GM18868 (cell line): ENCODE measurements around the gene RUFY4.

Experiments used
- ATAC-seq: cut with Tn5 transposase; IDR thresholded peaks from one replicate; pipeline ENCODE4 v1.9.1; 2021; ENCODE audit warnings: mild to moderate bottlenecking, moderate library complexity; ENCODE audit not compliant: unreplicated experiment

The RUFY4 gene, protein sequence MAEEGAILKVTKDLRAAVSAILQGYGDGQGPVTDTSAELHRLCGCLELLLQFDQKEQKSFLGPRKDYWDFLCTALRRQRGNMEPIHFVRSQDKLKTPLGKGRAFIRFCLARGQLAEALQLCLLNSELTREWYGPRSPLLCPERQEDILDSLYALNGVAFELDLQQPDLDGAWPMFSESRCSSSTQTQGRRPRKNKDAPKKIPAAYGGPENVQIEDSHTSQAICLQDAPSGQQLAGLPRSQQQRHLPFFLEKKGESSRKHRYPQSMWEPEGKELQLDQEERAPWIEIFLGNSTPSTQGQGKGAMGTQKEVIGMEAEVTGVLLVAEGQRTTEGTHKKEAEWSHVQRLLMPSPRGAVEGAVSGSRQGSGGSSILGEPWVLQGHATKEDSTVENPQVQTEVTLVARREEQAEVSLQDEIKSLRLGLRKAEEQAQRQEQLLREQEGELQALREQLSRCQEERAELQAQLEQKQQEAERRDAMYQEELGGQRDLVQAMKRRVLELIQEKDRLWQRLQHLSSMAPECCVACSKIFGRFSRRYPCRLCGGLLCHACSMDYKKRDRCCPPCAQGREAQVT

DNA sequence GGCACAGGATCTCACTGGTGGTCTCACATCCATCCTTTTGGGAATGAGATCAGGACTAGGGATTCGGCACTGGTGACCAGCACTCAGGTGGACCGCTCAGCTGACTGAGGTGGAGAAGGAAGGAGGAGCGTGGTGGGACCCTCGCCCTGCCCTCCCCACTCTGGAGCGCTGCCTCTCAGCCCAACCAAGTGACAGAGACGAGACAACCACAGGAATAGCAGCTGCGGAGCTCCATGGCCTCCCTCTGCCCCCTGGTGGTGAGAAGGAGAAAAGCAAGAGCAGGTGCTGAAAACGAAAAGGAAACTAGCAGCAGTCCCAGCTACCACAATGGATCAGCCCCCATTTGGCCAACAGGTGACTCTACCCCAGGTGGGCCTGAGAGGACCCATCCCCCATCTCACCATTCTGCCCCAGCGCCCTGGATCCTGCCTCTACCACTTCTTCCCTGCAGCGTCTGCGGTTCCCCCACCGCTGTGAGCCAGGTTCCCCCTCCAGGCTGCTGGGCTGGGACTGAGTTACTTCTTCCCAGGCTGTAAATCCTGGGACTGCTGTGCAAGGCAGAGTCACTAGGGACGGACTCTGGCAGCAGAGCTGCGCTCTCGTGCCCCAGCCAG lies at the start of gene RUFY4:
RUFY4 (plus strand) TSS at position 533 of the 614 bp plus-strand sequence. CDS start 1,353 bp downstream, outside the sequence.
- peak; percentile 85 for ATAC-seq

DNA sequence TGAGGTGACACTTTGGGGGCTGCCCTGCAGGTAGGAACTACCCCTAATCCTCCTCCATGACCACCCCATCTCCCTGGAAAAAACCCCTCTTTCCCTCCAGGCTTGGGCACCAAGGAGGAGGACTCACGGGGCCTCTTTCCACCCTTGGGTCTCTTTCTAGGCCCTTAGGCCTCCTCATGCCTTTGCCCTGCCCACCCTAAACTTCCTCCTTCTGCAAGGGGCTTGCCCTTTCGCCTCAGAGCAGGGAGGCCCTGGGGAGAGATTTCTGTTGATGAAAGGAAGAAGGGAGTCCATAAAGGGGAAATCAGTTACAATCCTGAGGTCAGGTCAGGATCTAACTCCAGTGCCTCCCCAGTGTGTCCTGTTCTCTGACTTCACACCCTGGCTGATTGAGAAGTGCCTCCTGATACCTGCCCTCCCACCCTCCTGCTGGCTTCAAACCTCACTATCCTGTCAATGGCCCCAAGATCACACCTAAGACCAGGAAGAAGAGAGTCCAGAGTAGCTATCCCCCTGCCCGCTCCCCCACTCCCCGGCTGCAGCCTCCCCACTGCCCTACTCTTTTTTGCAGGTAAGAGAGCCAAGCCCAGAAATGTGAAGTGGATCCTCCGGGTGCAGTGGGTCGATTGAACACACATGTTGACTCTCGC lies 49.5 kb upstream of the RUFY4 start:
- no peak for ATAC-seq

DNA sequence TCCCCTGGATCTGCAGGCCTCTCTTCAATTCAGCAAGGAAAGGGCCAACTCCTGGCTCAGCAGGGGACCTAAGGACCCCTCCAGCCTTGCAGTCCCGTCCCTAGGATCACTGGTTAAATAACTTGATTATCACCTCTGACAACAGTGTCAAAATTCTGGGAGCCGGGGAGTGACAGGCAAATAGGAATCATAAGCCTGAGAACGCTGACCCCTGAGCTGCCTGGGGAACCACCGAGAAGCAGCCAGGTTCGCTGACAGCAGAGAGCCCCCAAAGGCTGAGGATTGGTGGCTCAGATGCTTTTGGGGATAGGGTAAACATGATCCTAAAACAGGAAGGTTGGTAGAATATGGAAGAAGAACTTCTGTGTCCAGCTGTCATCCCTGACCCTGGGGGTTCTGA lies 48.8 kb upstream of the RUFY4 start:
- ATAC-seq, result no peak

DNA sequence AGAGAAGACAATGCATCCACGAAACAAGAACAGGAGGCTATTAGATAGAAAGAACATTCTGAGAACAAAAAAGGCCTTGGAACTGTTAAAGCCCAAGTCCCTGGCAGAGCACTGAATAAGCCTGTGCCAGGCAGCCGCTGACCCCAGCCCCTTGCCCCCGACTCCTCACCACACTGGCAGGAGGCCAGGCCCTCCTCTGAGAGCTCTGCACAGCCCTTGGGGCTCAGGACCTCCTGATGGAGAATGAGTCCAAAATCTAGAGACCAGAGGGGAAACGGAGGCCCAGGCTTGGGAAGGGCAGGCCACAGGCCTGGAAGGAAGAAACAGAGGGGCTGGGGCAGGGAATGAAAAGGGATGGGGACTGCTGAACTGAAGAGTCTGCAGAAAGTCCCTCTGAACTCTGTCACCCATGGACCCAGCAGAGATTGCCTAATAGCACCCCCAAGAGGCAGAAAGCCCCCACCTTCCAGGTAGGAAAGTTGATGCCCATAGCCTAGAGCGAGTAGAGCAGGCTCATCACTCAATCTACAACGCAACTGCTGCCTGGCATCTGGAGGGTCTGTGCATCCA lies 48.0 kb upstream of the RUFY4 start:
- no peak for ATAC-seq

DNA sequence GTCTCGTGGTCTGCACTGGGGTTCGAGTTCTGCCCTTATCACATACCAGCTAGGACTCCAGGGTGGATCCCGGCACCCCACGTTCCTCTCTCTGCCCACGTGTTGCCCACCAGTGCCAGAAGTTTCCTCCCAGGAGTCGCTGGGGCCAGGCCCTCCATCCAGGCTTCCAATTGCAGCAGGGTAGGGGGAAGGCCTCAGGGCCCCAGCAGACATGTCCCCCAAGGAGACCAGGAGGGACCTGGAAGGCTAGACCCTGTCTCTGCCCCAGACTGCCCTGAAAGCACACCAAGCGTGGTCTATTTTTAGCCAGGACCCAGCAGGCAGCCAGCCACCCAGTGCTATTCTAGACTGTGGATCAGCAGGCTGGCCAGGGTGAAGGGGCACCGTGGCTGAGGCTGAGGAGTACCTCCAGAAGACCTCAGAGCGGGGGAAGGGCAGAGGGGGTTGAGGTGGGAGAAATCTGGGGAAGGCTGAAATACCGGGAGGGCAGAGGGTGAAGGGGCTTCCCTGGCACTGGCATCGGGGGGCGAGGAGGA lies 47.4 kb upstream of the RUFY4 start:
- no peak for ATAC-seq

DNA sequence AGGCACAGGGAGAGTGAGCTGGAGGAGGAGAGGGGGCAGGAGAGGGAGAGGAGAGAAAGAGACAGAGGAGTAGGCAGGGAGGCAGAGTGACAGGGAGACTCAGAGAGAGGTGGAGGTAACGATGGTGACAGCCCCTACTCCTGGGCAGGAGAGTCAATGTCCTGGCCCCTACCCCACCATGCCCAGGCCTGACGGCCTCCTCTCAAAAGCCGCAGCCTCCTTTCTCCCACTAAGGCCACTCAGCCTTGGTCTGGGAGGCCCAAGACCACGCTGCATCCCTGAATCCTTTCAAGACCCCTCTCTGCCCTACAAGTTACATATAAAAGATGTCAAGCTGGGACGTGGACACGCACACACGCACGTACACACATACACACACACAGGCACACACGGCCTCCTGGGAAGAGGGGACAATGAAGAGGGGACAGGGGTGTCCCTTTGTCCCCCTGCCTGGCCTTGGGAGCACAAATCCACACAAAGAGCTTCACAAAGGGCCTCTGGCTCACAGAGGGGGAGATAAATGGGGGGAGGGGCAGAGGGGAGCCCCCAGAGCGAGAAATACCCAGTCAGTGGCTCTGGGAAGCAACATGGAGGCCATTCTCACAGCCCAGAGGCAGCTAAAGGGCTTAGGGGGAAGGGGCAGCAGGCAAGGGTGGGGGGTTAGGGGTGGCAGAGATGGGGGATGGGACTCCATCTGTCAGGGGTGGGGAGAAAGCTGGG lies 46.8 kb upstream of the RUFY4 start:
- ATAC-seq, result no peak

DNA sequence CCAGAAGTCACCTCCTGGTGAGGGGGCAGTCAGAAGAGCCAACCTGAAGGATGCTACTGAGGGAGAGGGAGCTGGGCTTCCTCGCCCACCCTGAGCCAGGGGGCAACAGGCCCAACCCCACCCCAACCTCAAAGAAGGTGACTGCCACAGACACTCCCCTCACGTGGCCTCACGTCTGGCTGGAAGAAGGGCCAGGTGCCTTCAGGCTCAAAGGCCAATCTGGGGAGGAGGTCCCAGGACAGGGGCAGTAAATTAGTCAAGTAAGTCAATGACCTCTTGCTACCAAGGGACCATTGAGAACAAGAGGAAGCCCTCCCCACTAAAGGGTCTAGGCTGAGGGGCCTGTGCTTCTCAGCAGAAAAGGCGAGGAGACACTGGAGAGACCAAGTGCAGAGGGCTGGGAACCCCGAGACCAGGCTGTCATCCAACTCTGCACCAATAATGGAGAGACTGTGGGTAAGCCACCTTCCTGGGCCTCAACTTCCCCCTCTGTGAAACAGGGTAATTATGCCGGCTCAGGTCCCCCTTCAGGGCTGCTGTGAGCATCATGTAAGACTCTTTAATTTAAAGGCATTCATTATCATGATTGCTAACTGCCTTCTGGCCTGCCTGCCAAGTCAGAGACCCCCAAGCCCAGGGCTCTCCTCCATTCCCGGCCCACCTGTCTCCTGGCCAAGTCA lies 46.1 kb upstream of the RUFY4 start:
- no peak for ATAC-seq

DNA sequence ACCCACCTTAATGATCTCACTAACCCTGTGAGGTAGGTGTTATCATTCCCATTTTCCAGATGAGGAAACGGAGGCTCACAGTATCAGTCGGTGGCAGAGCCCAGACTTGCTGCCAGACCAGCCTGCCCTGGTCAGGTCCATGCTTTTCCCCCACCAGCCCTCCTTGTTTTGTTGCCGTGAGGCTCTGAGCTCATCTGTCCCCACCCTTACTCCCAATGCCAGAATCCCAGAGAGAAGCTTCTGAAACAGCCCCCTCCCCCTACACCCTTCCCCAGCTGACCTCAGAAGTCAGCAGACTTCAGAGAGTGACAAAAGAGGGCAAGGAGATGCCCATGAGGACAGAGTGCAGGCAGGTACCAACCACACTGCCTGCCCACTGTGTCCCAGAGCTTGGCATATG lies 45.4 kb upstream of the RUFY4 start:
- no peak for ATAC-seq

DNA sequence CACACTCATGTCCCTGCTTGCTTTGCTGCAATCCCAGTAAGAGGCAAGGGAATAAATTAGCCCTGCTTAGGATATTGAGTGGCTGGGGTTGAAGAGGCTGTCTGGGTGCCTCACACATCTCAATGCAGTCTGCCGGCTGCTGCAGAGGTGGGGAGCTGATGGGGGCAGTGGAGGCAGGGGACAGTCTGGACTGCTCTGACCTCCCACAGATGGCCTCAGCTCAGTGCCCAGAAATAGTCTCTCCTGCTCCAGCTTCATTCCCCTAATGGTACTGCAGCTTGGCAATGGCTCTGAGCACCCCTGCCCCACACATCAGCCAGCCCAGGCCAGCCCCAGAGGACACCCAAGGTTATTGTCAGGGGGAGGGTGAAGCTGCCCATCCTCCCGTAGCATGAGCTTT lies 44.7 kb upstream of the RUFY4 start:
- ATAC-seq, result no peak

DNA sequence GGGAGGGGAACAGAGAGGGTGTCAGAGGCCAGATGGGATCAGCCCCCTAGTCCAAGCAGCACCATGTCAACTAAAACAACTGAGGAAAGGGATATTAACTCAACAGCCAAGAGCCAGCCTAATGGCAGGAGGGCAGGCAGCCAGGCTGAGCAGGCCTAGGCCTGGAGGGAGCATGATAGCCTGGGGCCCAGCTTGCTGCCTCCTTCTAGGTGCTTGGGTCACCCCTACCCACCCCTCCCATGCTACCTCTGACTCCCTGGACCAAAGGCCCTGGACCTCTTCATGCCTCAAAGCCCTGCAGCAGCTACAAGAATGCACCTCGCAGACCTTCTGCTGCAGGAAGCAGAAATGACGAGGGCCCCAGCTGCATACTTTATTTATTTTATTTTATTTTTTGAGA lies 44.2 kb upstream of the RUFY4 start:
- ATAC-seq, result no peak

DNA sequence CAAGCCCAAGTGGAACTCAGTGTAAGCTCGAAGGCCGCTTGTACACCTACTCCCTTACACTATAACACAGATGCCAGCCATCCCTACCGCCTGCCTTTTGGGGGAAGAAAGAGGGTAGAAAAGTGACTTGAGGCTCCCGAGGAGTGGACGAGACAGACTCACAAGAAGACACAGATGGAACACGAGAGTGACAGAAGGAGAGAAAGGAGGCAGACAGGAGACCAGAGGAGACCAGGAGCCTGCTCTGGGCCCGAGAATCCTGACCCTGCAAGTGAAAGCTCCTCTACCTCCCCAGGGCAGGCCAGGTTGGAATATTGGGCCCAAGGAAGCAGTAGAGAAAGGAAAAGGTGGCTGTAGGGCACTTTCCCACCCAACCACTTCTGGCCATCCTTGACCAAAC lies 42.8 kb upstream of the RUFY4 start:
- ATAC-seq, result no peak

DNA sequence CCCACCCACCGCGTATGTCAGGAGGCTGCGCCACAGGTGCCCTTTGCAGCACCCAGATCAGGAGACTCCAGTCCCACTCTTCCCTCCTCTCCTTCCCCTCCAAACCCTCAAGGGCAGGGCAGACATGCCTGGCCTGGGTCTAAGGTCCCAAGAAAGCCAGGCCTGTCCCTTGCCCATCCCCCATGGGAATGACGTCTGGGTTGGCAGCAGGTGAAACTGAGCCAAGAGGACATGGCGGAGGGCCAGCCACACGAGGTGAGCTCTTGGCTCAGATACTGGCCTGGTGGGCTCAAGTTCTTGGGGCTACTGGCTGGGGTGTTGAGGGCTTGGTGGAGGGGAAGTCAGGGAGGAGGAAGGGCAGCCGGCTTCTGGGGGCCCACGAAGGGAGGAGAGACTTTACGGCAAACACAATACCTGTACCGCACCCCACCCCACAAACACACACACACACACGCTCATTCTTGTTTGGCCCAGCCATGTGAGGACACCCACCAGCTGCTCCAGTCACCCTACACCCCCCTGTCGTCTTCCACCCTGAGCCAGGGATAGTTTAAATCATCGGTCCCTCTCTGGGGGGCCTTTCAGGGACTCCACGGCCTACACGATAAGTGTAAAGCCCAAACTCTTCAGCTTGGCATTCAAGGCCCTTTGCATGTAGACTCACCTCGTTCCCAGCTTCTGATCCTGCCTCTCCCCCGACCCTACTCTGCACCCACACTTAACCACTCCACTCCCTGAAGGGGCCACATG lies 42.2 kb upstream of the RUFY4 start:
- ATAC-seq, result no peak

DNA sequence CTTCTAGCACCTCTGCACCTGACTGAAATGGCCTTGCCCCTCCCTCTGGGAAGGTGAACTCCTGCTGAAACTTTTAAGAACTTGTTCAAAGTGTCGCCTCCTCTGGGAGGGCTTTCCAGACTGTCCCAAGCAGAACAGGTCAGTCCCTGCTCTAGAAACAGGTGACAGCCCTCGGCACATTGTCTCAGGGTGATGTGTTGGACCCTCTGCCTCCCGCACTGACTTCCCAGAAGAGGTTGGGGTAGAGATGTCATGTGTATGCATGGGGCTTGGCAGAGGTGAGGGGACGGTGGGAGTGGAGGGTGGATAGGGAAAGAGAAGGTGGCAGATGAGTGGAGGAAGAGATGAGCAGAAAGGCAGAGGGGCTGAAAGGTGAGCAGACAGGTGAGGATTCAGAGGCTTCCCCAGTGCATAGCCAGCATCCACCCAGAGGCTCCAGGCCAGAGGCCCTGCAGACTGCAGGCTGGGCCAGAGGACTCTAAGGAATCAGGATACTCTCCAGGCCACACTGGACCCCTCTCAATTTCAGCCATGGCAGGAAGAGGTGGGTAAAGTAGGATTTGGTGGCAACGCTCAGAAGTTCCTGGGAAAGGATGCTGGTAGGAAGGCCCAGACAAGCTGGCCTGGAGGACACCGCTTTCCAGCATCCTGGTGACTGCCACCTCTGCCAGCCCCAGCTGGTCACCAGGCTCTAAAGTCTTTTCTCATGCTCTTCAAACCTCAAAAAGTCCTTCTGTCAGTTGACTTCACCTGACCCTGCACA lies 41.4 kb upstream of the RUFY4 start:
- ATAC-seq, result no peak

DNA sequence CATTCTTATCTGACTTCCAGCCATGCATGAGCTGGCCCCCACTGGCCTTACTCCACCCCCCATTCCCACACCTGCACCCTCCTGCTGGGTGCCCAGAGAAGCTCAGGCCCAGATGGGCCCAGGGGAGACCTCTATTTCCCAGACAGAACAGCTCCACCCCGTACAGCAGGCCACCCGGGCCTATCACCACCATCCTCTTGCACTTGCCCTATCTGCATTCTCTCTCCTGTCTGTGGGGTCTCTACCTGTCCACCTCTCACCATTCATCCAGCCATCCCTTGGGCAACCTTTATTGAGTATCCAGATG lies 40.9 kb upstream of the RUFY4 start:
- ATAC-seq, result no peak

DNA sequence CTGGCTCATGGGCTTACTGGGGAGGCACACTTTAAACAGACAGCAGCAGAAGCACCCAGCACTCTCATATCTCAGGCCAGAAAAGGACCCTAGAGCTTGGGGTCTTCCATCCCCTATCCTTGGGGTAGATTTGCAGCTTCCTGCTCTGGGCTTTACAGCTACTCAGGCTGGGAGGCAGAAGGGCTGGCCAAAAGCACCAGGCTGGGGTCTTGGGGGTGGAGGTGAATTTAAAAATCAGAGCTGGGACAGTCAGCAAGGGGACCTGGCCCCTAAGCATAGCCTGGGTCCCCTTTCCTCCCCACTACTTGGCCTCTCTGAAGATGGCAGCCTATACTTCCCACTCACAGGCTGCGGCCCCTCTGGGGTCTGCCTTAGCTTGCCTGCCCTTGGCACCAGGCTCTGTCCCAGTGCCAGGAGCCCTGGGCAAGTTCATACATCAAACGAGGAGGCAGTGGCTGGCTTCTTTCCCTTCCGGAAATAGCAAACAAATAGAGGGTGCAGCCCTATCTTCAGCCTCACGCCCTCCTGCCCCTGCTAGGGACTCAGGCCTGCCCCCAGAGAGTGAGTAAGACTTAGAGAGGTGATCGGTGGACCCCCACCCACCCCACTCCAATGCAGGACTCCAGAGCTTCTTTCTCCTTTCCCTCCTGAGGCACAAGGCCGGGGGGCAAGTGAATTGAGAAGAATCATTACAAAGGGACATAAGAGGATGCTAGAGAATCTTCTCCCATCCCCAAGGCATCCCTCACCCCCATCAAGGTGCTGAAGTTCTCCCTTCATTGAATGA lies 40.3 kb upstream of the RUFY4 start:
- no peak for ATAC-seq

DNA sequence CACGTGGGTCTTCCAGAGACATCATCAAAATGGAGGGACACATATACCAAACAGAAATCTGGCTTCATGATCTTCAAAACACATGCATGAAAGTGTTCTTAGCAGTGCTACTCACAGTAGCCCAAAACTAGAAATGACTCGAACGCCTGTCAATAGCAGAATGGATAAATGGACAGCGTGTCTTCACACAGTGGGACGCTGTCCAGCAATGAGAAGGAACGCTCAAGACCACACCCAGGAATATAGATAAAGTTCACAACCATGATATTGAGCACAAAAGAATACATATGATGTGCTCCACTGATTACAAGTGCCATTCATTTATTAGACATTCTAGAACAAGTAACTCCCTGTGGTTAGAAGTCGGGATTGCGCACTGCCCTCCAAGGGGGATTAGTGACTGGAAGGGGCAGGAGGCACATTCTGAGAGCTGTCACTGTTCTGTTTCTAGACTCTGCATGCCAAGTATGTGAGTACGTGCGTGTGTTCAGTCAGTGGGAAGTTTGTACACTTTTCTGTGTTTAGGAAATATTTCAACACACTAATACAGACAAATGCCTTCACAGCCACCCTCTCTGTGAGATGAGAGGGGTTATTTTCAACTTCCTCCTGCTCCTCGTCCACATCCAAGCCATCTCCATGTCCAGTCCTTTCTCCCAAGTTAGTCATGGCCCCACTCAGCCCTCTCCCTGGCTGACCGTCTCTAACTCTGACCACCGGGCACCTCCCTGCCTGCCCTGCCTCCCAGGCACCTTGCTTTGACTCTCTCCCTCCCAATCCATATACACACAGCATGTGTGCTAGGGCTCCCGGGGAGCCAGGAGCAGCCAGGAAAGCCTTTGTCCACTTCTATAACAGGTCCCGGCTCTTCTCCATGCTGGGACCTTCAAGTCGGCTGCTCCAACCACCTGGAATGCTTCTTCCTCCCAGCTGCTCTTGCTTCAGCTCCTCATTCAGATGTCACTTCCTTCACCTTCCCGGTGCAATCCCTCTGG lies 39.4 kb upstream of the RUFY4 start:
- ATAC-seq, result no peak
